Stimulated activated CD8-positive, alpha-beta memory T cell treated with anti-CD3 and anti-CD28 coated beads, Interleukin-12 subunit alpha, Interleukin-12 subunit beta, amount 100 ng/mL, for 1 hour (primary cell): Measurements from ENCODE around the gene TTC9B.
"Not testable (repeated sequence)": the region's sequence is repeated elsewhere in the genome, so short reads cannot be mapped to it uniquely, and the experiment has no call there.

Experiments used
- DNase-seq: peaks from one replicate; pipeline ENCODE4 v3.0.0-alpha.2; 2020; ENCODE audit warnings: low read depth

TTC9B gene

DNA sequence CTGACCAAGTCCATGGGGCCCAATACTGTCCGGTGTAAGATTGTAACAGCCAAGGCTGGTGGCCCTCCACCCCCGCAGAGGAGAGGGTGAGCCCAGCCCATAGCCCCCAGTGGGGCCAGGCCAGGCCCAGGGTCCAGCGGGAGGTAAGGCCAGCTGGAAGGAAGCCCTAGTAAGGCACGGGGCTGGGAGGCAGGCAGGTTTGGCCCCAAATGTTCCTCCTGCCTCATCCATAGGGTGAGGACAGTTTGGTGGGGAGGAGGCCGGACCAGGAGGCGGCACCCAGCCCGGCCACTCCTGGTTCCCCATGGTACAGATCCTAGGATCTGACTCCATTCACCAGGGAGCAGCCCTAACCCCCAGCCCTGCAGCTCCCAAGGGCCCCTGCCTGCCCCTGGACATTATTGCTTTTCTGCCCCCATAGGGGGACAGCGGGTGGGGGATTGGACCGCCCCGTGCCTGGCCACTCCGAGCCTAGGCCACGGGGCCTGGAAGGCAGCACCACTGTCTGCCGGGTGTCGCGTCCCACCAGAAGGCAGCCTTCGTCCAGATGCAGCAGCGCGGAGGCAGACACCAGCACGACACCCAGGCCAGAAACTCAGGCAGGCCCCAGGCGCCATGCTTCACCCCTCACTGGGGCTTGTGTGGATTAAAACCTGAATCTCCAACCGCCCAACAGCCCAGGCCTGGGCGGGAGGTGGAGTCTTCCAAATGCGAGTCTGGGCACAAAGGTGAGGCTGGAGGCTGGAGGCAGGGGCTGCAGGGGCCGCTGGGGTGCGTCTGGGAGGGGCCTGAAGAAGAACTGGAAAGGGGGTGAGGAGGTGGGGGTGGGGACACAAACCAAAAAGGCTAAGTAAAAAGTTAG is 15.0 kb upstream of the TTC9B start:
- DNase-seq = no peak

GRCh38 chr19:40232479-40232878 is 14.3 kb upstream of the TTC9B start:
- DNase-seq = no peak

DNA sequence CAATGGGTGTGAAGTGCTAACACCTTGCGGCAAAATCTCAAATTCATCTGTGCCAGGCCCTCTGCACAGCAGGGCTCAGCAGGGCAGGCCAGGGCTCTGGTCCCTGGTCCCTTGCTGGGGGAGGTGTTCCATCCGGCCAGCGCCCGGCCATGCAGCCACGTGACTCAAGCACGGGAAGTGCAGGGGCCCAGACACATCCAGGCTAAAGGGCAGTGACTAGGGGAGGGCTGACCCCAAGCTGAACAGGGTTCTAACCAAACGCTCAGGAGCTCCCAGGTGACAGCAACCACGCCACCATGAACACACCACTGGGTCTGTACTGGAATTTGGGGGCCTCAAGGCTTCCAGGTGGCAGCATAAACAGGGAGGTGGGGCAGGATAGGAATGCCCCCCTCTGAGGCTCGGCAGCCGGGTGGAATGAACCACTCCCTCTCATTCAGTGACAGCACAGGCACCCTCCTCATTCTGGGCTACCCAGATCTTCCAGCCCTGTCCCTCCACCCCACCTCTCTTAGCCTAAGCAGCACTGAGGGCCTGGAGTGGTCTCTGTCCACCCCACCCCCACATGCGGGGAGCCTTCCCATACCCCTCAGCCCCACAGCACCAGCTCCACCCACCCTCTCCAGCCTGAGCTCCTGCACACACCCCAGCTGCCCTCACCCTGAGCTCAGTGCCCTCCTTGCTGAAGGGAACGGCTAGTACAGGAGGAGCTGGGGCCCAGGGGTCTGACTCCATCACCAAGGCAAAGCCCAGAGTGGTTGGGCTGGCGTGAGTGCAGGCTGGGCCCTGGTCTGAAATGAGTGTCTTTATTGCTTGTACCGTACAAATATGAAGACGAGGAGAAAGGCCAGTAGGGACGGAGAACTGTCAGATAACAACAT is 13.6 kb upstream of the TTC9B start:
- no peak for DNase-seq

GRCh38 chr19:40231057-40231456 is 12.9 kb upstream of the TTC9B start:
- no peak for DNase-seq

- DNase-seq = no peak
Observed at GRCh38 chr19:40229926-40230417, 11.8 kb upstream of the TTC9B start.

DNA sequence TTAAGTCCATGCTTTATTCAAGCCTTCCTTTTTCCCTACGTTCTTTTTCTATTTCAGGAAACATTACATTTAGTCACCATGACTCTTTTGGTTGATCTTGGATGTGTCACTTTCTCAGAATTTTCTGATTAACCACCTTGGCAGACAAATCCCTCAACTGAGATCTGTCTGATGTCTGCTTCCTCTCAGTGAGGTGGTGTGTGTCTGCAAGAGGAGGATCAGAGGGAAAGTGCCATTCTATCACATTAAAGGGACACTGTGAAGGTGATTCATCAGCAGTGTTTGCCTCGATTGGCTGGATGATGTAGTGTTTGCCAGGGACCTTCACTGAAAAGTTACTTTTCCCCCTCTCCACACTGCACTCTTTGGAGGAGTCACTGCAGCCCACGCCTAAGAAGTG is 11.3 kb upstream of the TTC9B start:
- DNase-seq = no peak

DNA sequence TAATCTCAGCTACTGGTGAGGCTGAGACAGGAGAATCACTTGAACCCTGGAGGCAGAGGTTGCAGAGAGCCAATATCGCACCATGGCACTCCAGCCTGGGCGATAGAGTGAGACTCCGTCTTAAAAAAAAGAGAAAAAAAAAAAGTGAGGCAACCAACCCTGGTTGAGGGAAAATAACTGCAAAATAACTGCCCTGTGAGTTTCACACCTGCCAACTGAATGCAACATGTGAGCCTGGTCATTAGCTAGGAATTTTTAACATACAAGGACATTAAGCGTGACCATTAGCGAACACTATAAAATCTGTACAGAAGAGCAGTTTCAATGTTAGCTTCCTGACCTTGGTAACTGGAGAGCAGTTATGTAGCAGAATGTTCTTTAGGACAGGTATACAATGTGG is 10.7 kb upstream of the TTC9B start:
- DNase-seq = no peak

DNA sequence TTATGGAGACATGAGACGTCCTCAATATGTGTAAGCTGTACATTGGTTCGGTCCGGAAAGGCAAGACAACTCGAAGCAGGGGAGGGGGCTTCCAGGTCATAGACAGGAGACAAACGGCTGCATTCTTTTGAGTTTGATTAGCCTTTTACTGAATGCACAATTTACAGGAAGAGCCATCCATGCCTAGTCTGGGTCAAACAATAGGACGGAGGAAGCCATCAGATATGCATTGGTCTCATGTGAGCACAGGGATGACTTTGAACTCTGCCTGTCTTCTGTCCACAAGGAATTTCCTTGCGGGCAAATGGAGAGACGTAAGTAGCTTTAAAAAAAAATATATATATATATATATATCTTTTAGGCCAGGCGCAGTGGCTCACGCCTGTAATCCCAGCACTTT is 10.2 kb upstream of the TTC9B start:
- no peak for DNase-seq

DNA sequence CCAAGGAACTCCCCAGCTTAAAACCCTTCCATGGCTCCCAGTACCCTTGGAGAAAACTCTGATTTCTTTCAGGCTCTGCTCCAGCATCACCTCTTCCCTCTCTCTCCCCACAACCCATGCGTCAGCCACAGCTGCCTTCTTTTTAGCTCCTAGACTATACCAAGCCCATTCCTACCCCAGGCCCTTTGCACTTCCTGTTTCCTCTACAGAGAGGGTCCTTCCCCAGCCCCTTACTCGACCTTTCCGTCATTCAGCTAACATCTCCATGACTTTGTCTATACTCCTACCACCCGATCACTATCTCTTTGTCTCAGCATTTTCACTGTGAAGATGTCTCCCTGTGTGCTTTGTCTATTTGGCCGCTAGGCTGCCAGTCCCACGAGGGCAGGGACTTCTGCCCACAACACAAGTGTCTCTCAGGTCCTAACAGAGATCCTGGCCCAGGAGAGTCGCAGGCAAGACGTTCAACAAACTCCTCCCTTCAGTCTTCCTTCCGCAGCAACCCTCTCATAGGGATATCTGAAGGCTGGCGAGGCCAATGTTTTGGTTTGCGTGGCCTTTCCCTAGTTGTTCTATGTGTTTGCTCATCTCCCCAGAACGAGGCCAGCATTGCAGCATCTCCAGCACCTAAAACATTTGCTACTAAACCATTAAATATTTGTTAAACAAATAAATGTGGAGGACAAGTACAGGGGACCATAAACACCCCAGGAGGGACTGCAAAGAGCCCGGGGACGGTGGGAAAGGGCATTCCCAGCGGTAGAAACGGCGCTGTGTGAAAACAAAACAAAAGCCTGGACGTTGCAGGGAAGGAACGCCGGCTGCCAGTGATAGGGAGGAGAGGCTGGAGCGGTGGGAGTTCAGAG is 7.5 kb upstream of the TTC9B start:
- DNase-seq = no peak

DNA sequence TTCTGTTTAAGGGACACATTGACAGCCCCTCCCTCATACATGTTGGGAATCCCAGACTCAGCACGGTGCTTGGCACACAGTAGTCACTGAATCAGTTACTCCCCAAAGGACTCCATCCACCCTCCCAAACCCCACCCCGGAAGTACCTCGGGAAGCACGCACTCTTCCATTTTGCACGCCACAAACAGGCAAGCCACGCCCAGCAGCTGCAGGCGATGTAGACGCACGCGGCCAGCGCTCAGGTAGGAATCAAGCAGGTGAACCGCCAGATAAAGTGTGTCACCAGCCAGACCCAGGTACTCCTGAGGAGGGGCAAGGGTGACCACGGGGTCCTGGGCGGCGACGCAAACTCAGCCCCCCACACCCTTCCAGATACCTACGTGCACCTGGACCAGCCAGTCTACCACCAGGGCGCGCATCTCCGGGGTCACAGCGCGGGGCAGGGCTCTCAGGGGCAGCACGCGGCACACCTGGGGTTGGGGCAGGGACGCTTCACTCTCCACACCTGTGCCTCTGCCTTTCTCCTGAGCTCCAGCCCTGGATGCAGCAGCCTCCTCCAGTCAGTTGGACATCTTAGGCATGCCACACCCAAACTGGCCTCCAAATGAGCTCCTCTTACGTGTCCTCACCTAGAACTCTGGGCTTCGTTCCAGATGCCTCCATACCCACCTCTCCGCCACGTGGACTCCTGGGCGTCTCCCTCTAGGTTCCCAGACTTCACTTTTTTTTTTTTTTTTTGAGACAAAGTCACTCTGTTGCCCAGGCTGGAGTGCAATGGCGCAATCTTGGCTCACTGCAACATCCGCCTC is 6.4 kb upstream of the TTC9B start:
- no peak for DNase-seq

GRCh38 chr19:40223135-40223822 is 5.1 kb upstream of the TTC9B start:
- no peak for DNase-seq

- peak; percentile 52 for DNase-seq
Observed at GRCh38 chr19:40221858-40222619, 3.9 kb upstream of the TTC9B start.

DNA sequence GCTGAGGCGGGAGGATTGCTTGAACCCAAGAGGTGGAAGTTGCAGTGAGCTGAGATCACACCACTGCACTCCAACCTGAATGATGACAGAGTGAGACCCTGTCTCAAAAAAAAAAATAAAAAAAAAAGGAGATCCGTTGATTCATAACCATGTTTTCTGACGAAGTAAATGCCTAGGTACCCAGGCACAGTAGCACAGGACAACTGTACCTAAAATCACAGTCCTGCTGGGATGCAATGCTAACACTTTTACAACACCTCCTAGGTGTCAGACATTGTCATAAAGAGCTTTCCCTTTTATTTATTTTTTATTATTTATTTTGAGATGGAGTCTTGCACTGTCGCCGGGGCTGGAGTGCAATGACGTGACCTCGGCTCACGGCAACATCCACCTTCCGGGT is 2.5 kb upstream of the TTC9B start:
- no peak for DNase-seq

GRCh38 chr19:40219721-40220276 is 1.6 kb upstream of the TTC9B start:
- DNase-seq = no peak

DNA sequence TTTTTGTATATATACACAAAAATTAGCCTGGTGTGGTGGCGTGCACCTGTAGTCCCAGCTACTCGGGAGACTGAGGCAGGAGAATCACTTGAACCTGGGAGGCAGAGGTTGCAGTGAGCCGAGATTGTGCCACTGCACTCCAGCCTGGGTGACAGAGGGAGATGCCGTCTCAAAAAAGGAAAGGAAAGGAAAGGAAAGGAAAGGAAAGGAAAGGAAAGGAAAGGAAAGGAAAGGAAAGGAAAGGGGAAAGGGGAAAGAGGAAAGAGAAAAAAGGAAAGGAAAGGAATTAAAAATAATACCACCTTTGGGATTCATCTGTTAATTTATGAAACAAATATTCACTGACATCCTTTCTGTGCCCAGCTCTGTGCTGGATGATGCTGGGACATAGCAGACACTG is 845 bp upstream of the TTC9B start:
- not testable (repeated sequence) for DNase-seq

DNA sequence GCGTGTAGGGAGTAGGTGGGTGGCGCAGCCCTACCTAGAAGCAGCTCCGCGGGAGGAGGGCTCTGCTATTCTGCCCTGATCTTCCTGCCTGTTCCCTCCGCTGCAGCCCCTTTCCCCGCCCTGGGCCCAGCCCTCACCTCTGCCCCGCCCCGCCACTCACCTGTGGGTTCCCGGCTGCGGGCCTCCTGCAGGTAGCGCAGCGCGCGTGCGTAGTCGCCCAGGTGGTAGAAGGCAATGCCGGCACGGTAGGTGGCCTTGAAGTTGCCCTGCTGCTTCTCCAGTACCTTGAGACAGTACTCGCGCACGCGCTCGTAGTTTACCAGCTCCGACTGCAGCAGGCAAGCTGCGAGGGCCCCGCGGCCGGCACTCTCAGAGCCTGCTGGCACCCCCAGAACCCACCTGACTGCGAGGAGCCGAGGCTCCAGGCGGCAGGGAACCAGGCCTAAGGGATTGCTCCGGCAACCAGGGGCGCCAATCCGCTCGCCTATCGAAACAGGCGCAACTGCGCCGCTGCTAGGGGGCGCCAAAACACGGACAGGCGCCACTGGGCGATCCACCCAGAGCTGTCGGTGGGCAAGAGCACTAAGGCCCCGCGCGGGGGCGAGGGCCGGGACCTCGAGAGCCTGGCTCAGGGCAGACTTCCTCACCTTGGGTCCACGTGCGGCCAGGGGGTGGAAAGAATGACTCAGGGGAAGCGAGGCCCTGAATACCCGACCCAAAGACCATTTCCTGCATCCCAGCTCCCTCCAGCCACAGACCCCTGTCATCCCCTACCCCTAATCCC is 965 bp downstream of the TTC9B start:
- no peak for DNase-seq

DNA sequence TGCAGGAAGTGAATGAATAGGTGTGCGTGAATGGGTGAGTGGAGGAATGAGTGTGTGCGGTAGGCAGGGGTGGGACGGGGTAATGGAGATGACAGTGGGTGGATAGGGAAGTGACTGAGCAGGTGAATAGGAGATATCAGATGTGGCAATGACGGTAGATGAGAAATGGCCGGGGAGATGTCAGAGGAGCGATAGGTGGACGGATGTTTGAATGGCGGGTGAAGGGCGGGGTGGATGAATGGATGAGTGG is 1.5 kb downstream of the TTC9B start:
- no peak for DNase-seq

- DNase-seq = no peak
Observed at GRCh38 chr19:40216013-40216776, 2.0 kb downstream of the TTC9B start.
